ENCODE measurements around the gene PTPRN2. TPM values are rescaled to one million over a fixed set of nuclear protein-coding genes. Genes with fewer than 3 reads are reported as not detected.

The PTPRN2 gene
- total RNA-seq, 1 experiment from 2014 or later, result 0.11 TPM

DNA sequence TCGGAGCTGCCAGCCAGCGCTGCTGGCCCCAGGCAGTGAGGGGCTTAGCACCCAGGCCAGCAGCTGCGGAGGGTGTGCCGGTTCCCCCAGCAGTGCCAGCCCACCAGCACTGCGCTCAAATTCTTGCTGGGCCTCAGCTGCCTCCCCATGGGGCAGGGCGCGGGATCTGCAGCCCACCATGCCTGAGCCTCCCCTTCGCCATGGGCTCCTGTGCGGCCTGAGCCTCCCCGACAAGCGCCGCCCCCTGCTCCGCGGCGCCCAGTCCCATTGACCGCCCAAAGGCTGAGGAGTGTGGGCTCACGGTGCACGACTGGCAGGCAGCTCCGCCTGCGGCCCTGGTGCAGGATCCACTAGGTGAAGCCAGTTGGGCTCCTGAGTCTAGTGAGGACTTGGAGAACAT is 525.0 kb downstream of the PTPRN2 start:
- intact Hi-C loops (cut with micrococcal nuclease; ENCODE audit: unreplicated experiment), result no loop called here
- H3K36me3 ChIP-seq (ENCODE audit: insufficient read depth, low read length, poor library complexity, severe bottlenecking), result no peaks in the 10 kb centered on the region
- H3K4me1 ChIP-seq (ENCODE audit: insufficient read depth, low read length, poor library complexity, severe bottlenecking), result no peaks in the 10 kb centered on the region
- no peaks in the 10 kb centered on the region for H3K27me3 ChIP-seq (replicated peaks; ENCODE audit: insufficient read depth, low read depth, low read length, poor library complexity)
- no TSS peak for BruUV-seq (replicated peaks)
- TF ChIP-seq, protein P1, sequence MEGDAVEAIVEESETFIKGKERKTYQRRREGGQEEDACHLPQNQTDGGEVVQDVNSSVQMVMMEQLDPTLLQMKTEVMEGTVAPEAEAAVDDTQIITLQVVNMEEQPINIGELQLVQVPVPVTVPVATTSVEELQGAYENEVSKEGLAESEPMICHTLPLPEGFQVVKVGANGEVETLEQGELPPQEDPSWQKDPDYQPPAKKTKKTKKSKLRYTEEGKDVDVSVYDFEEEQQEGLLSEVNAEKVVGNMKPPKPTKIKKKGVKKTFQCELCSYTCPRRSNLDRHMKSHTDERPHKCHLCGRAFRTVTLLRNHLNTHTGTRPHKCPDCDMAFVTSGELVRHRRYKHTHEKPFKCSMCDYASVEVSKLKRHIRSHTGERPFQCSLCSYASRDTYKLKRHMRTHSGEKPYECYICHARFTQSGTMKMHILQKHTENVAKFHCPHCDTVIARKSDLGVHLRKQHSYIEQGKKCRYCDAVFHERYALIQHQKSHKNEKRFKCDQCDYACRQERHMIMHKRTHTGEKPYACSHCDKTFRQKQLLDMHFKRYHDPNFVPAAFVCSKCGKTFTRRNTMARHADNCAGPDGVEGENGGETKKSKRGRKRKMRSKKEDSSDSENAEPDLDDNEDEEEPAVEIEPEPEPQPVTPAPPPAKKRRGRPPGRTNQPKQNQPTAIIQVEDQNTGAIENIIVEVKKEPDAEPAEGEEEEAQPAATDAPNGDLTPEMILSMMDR (conservative IDR thresholded peaks at IDR 0.05; ENCODE audit: low read depth, low read length), result no peak
- TF ChIP-seq EZH2 (IDR thresholded peaks at IDR 0.05; ENCODE audit: borderline replicate concordance, low read depth, low read length, poor library complexity, severe bottlenecking), result no peak
- no peak overlapping the region for H3K27ac ChIP-seq (ENCODE audit: low read depth, low read length, poor library complexity, severe bottlenecking)
- POLR2A ChIA-PET (ENCODE audit: low non-redundant PET), result no interaction called here
- no peak for DNase-seq (ENCODE audit: low spot score)
- H3K9me3 ChIP-seq (ENCODE audit: low read depth, low read length, poor library complexity, severe bottlenecking), result peaks cover 17% of the 10 kb centered on the region
- CTCF ChIA-PET, result no interaction called here
- no peak overlapping the region for H3K4me3 ChIP-seq (ENCODE audit: low read depth, low read length, poor library complexity, severe bottlenecking)

DNA sequence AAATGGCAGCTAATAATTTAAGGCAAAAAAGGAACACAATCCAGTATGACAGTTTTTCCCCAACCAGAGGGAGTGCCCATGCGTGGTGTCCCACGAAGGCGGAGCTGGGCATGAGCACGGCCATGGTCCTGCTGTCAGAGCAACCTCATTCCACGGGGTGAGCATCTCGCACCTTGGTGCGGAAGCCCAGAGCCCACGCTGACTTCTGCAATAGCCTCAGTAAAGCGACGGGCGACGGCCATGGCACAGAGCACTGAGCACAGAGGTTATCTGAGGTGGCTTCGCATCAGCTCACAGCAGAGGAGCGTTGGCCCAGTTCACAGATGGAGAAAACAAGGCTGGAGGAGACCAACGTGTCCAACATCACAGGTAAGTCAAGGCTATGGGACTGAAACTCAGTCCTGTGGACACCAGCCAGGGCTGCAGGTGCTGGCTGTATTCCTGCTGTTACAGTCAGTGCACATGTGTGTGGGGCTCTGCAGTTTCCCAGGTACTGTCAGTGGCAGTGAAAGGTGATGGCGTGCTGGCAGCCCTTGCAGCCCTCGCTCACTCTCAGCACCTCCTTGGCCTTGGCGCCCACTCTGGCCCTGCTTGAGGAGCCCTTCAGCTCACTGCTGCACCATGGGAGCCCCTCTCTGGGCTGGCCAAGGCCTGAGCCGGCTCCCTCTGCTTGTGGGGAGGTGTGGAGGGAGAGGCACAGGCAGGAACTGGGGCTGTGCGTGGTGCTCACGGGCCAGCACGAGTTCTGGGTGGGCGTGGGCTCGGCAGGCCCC is 525.6 kb downstream of the PTPRN2 start:
- no peaks in the 10 kb centered on the region for H3K36me3 ChIP-seq (ENCODE audit: insufficient read depth, low read length, poor library complexity, severe bottlenecking)
- H3K4me3 ChIP-seq (ENCODE audit: low read depth, low read length, poor library complexity, severe bottlenecking), result no peak overlapping the region
- peaks cover 20% of the 10 kb centered on the region for H3K9me3 ChIP-seq (ENCODE audit: low read depth, low read length, poor library complexity, severe bottlenecking)
- no TSS peak for BruUV-seq (replicated peaks)
- intact Hi-C loops (cut with micrococcal nuclease; ENCODE audit: unreplicated experiment), result no loop called here
- no peaks in the 10 kb centered on the region for H3K4me1 ChIP-seq (ENCODE audit: insufficient read depth, low read length, poor library complexity, severe bottlenecking)
- DNase-seq (ENCODE audit: low spot score), result no peak
- no peaks in the 10 kb centered on the region for H3K27me3 ChIP-seq (replicated peaks; ENCODE audit: insufficient read depth, low read depth, low read length, poor library complexity)
- no peak overlapping the region for H3K27ac ChIP-seq (ENCODE audit: low read depth, low read length, poor library complexity, severe bottlenecking)
- TF ChIP-seq, protein P1 (conservative IDR thresholded peaks at IDR 0.05; ENCODE audit: low read depth, low read length), result no peak
- TF ChIP-seq EZH2 (IDR thresholded peaks at IDR 0.05; ENCODE audit: borderline replicate concordance, low read depth, low read length, poor library complexity, severe bottlenecking), result no peak
- ChIA-PET CTCF (no interaction called here), POLR2A (ENCODE audit: low non-redundant PET) (no interaction called here)

DNA sequence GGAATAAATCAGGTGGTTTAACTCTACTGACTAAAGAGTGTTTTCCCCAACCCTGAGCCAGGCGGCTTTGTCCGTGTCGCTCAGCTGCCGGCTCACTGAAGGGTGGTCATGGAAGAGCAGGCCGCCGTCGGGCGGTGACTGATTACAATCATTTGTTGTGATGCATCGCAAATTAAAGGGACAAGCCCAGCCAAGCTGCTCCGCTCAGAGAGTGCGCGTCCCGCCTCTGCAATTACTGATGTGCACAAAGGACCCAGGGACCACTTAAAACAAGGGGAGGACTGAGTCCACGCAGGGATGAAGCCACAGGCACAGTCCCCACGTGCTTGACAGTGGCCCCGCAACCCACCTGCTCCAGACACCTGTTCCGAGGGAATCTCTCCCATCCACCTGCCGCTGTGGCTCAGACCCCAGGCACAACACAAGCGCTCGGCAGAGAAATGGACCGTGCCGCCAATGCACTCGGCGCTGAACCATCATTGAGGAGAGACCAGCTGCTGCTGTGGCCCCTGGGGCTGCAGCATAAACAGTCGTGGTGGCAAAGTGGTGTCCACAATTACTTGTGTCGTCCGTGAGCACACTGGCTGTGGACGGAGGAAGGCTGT is 526.5 kb downstream of the PTPRN2 start:
- H3K27me3 ChIP-seq (replicated peaks; ENCODE audit: insufficient read depth, low read depth, low read length, poor library complexity), result no peaks in the 10 kb centered on the region
- ChIA-PET POLR2A (ENCODE audit: low non-redundant PET) (no interaction called here), CTCF (no interaction called here)
- H3K9me3 ChIP-seq (ENCODE audit: low read depth, low read length, poor library complexity, severe bottlenecking), result peaks cover 22% of the 10 kb centered on the region
- H3K27ac ChIP-seq (ENCODE audit: low read depth, low read length, poor library complexity, severe bottlenecking), result no peak overlapping the region
- no TSS peak for BruUV-seq (replicated peaks)
- DNase-seq (ENCODE audit: low spot score), result no peak
- no peaks in the 10 kb centered on the region for H3K4me1 ChIP-seq (ENCODE audit: insufficient read depth, low read length, poor library complexity, severe bottlenecking)
- no peak overlapping the region for H3K4me3 ChIP-seq (ENCODE audit: low read depth, low read length, poor library complexity, severe bottlenecking)
- intact Hi-C loops (cut with micrococcal nuclease; ENCODE audit: unreplicated experiment), result no loop called here
- H3K36me3 ChIP-seq (ENCODE audit: insufficient read depth, low read length, poor library complexity, severe bottlenecking), result no peaks in the 10 kb centered on the region
- no peak for TF ChIP-seq EZH2 (IDR thresholded peaks at IDR 0.05; ENCODE audit: borderline replicate concordance, low read depth, low read length, poor library complexity, severe bottlenecking)
- TF ChIP-seq, protein P1 (conservative IDR thresholded peaks at IDR 0.05; ENCODE audit: low read depth, low read length), result no peak

All from A673 (cell line).